HG03460 (cell line): ENCODE data around the gene DENND4C.
"Not testable (repeated sequence)": the region's sequence is repeated elsewhere in the genome, so short reads cannot be mapped to it uniquely, and the experiment has no call there.

Experiments
- ATAC-seq: cut with Tn5 transposase; IDR thresholded peaks from one replicate; pipeline ENCODE4 v1.9.1; 2021; ENCODE audit not compliant: unreplicated experiment

DENND4C gene

DNA sequence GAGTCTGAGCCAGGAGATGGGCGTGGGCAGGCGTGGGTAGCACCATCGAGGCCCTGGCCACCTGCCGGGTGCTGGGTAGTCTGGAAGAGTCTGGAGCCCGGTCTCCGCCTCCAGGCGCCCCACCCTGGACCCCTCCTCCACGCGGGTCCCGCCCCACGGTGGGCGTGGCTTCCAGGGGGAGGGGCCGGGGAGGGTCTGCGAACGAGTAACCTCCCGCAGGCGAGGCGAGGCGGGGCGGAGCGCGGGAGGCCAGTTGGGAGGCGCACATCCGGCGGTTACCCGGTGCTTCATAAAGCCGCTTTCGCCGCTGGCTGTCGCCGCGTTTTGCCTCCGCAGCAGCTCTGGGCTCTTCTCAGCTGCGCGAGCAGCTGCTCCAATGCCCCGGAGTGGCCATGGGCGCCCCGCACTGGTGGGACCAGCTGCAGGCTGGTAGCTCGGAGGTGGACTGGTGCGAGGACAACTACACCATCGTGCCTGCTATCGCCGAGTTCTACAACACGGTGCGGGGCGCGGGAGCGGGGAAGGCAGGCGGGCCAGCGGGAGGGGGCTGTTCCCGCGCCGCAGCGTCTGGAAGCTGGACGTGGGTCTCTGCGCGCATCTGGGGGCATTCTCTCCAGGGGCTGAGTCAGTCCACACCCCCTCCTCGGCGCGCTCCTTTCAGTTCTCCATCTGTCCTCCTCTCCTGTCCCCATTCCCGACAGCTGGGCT is 178.4 kb downstream of the DENND4C start, which contains the start of gene ACER2:
ACER2 (plus strand) TSS at position 317 of the 708 bp plus-strand sequence; CDS start at position 393, 76 bp downstream.
- peak; percentile 92 for ATAC-seq

DNA sequence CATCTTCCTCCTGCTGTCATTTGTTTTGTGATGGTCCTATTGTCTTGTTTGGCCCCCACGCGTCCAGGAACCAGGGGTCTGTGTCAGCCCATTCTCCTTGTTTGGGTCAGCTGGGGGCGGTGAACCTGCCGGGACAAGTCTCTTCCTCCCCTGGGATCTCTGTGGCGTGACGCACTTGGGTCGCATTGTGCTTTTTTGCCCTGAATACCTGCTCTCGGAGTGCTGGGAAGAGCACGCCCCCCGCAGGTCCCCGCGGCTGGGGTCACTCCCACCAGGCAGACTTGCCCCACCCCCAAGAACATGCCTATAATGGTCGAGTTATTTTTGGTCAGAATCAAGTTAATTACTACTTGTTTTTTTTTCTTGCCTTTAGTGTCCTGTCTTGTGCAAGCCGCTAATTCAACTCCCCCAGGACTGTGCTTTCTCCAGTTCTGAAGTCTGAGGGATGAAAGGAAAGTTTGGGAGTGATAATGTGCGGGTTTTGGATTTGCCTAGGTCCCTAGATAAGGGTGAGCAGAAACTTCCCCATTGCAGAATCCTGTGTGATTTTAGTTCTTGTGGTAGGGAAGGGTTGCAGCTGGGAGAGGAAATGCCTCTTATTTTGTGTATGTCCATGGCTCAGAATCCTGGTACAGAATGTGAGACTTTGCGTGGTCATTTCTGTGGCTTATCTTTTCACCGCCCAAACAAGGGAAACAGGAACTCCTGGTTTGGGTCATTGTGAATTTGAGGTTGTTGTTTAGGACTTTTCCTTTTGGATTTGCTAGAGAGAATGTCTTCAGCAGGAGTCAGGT is 179.1 kb downstream of the DENND4C start:
- peak; percentile 14 for ATAC-seq

DNA sequence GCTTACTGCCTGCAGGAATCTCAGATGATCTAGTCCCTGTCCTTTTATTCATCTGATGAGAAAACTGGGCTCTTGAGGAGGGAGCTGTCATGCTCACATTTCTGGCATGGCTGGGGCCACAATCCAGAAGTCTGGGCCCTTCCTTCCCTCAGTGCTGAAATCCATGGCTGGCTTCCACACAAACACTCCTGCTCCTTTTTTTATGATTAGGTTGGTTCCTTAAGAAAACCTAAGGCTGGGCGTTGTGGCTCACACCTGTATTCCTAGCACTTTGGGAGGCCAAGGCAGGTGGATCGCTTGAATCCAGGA is 179.7 kb downstream of the DENND4C start:
- no peak for ATAC-seq

DNA sequence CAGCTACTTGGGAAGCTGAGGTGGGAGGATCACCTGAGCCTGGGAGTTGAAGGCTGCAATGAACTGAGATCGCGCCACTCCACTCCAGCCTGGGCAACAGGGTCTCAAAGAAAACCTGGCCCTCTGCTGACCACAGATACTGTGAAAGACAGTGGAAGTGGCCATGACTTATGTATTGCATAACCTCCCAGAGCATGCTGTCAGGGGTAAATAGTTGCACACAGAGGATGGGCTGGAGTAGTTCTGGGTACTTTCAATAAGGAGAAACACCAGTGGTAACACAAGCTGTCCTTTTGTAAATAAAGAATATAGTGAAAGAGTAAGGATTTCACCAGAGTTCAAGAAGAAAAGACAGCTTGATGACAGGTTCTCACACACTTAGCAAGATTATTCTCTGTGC is 180.1 kb downstream of the DENND4C start:
- ATAC-seq, result no peak

DNA sequence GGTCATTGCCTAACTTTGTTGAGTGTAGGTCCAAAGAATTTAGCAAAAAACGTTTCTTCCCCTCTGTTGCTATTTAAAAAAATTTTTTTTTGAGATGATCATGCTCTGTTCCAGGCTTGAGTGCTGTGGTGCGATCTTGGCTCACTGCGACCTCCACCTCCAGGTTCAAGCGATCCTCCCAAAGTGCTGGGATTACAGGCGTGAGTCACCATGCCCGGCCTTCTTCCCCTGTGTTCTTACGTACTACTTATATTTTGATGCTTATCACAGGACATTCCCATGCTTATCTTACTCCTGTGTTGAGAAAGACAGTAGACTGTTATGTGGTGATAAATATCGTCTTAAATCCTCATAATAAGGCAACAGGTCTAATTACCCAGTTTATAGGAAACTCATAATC is 180.8 kb downstream of the DENND4C start:
- ATAC-seq, result no peak

DNA sequence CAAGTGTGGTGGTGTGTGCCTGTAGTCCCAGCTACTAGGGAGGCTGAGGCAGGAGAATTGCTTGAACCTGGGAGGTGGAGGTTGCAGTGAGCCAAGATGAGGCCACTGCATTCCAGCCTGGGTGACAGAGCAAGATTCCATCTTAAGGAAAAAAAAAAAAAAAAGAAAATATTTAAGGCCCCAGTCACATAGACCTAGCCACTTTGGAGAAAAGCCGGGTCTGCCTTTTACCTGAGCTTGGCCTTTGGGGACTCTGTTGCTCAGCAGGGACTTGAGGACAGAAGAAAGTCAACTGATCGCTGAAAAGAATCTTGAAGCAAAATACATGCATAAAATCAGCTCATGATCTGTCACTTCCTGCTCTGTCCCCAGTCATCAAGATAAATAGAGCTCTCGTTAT is 183.0 kb downstream of the DENND4C start:
- not testable (repeated sequence) for ATAC-seq

DNA sequence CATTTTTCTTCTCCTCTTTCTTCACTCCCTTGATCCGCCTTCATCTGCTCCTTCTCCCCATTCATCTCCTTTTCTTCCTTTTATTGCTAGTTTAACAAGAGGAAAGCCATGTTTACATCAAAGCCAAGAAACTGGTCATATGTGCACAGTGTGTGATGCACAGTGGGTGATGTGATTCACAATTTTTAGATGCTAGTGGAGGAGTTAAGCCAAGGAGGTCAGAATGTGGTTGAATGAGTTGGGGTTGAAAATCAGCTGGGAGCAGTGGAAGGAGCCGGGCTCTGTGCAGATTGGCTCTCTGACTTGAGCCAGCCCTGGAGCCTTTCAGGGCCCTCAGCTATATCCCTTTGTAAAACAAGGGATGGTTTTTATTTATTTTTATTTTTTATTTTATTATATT is 185.7 kb downstream of the DENND4C start:
- ATAC-seq, result no peak

DNA sequence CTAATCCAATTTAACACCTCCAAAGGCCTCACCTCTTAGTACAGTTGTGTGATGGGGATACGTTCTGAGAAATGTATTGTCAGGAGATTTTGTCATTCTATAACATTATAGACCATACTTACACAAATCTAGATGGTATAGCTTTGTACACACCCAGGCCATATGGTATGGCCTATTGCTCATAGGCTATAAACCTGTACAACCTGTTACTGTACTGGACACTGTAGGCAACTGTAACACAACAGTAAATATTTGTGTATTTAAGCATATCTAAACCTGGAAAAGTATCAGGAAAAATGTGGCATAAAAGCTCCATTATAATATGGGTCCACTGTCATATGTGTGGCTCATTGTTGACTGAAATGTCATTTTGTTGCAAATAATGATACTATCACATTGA is 190.4 kb downstream of the DENND4C start:
- no peak for ATAC-seq
